Kidney (tissue), 14 donors: ENCODE measurements around the gene ZIC4. TPM values are rescaled to one million over a fixed set of nuclear protein-coding genes. Genes with fewer than 3 reads are reported as not detected.

Experiments
- DNase-seq, 5 donors: peaks; one replicate each; pipeline ENCODE4 v3.0.0-alpha.2; 2013 to 2020
- FAIRE-seq: peaks from 2 replicates; lab custom pipeline; 2012; peaks lifted over from hg19 to GRCh38; lab: Jason Lieb, UNC
- H3K27ac ChIP-seq, 2 donors: one replicate each; pipeline ENCODE4 v1.7.0; 2013; ENCODE audit warnings: low read depth in 2 of 2, low read length in 2 of 2, inconsistent platforms in 1 of 2
- H3K27me3 ChIP-seq: one replicate; pipeline ENCODE4 v1.7.1; 2013; ENCODE audit warnings: low read length, inconsistent platforms; ENCODE audit not compliant: control insufficient read depth, insufficient read depth
- H3K36me3 ChIP-seq, 3 donors: one replicate each; pipeline versions ENCODE4 v1.7.0 to v1.7.1; 2013; ENCODE audit warnings: low read length in 3 of 3, control low read depth in 1 of 3, inconsistent platforms in 1 of 3; ENCODE audit not compliant: insufficient read depth in 3 of 3, control insufficient read depth in 2 of 3
- H3K4me1 ChIP-seq, 3 donors: one replicate each; pipeline versions ENCODE4 v1.7.0 to v1.7.1; 2013; ENCODE audit warnings: low read length in 3 of 3, inconsistent platforms in 1 of 3, low read depth in 1 of 3; ENCODE audit not compliant: control insufficient read depth in 2 of 3, insufficient read depth in 2 of 3
- H3K4me3 ChIP-seq, 3 donors: one replicate each; pipeline versions ENCODE4 v1.7.0 to v1.8.1; 2013; ENCODE audit warnings: low read length in 3 of 3, control low read depth in 1 of 3, inconsistent platforms in 1 of 3
- H3K9ac ChIP-seq, 3 donors: one replicate each; pipeline versions ENCODE4 v1.7.0 to v1.7.1; 2013; ENCODE audit warnings: low read length in 3 of 3, control low read depth in 1 of 3, inconsistent platforms in 1 of 3
- H3K9me3 ChIP-seq, 3 donors: one replicate each; pipeline versions ENCODE4 v1.7.0 to v1.7.1; 2013; ENCODE audit warnings: low read length in 3 of 3, control low read depth in 1 of 3, inconsistent platforms in 1 of 3; ENCODE audit not compliant: control insufficient read depth in 2 of 3, insufficient read depth in 1 of 3
- CTCF ChIP-seq: IDR thresholded peaks from 3 replicates; pipeline ENCODE4 v1.5.1; 2012; ENCODE audit warnings: mild to moderate bottlenecking, moderate library complexity, borderline replicate concordance; ENCODE audit not compliant: insufficient read depth; ENCODE audit errors: extremely low read depth
- intact Hi-C: fragments of 100-400 bp; cut with DNase I; formaldehyde crosslinking; loops from one replicate; pipeline ENCODE4 v1.11.1; 2022
- polyA plus RNA-seq: library from polyadenylated mRNA; stranded (reverse); fragments of 350-450 nt; fragmentation: Illumina TruSeq; extraction: RNeasy Lipid Tissue Mini Kit (QIAGEN cat#74804); gene quantifications from one replicate; pipeline ENCODE4 v1.2.3, GENCODE V29; 2014; ENCODE audit warnings: low read depth, low replicate concordance; ENCODE audit not compliant: insufficient read depth
- total RNA-seq: library from RNA; stranded (reverse); fragmentation: NEBNext Ultra II Directional; extraction: Animal tissue kit (Norgen Biotek cat#: 25700); gene quantifications from one replicate; pipeline ENCODE4 v1.2.1, GENCODE V29; 2021
- donor health status: control.
- donor health status: control.
- donor health status: control.
- donor health status: control.
- donor health status: control.
- donor health status: DM: yes; HTN: yes; CAD: no.
- donor health status: Normal renal cell carcinoma (clear cell type).

The ZIC4 gene
- total and polyA plus RNA-seq, 2 donors from 2014 or later = not detected

- Histone ChIP-seq H3K9ac (no peak overlapping the region), H3K4me3 (no peak overlapping the region), H3K4me1 (no peaks in the 10 kb centered on the region), H3K9me3 (no peaks in the 10 kb centered on the region), H3K27me3 (peaks cover 3% of the 10 kb centered on the region), H3K36me3 (no peaks in the 10 kb centered on the region), H3K27ac (no peak overlapping the region)
- no peak for DNase-seq
- TF ChIP-seq CTCF = no peak
- FAIRE-seq = no peak
- intact Hi-C loops = no loop called here
Measured at GRCh38 chr3:147341727-147342126, 64.6 kb downstream of the ZIC4 start.

GRCh38 chr3:147336543-147337278, 69.6 kb downstream of the ZIC4 start:
- no peak overlapping the region for H3K4me3 ChIP-seq
- no peaks in the 10 kb centered on the region for H3K9me3 ChIP-seq
- no peak for FAIRE-seq
- H3K27me3 ChIP-seq = peaks cover 3% of the 10 kb centered on the region
- intact Hi-C loops = no loop called here
- no peak for TF ChIP-seq CTCF
- no peak overlapping the region for H3K9ac ChIP-seq
- no peaks in the 10 kb centered on the region for H3K36me3 ChIP-seq
- H3K4me1 ChIP-seq = no peaks in the 10 kb centered on the region
- no peak overlapping the region for H3K27ac ChIP-seq
- no peak for DNase-seq

Other genes starting within 250 kb of the ZIC4 start
- gene ZIC1, start 2.8 kb upstream of the ZIC4 start, total RNA-seq = not detected
- not detected for gene ZIC1, start 2.8 kb upstream of the ZIC4 start, polyA plus RNA-seq